ENCODE results near the gene ING5. TPM values are rescaled to one million over a fixed set of nuclear protein-coding genes. Genes with fewer than 3 reads are reported as not detected.

ING5 gene
- total and polyA plus RNA-seq, 10 donors = 18.2 to 51.1 (median 35.5) TPM

DNA sequence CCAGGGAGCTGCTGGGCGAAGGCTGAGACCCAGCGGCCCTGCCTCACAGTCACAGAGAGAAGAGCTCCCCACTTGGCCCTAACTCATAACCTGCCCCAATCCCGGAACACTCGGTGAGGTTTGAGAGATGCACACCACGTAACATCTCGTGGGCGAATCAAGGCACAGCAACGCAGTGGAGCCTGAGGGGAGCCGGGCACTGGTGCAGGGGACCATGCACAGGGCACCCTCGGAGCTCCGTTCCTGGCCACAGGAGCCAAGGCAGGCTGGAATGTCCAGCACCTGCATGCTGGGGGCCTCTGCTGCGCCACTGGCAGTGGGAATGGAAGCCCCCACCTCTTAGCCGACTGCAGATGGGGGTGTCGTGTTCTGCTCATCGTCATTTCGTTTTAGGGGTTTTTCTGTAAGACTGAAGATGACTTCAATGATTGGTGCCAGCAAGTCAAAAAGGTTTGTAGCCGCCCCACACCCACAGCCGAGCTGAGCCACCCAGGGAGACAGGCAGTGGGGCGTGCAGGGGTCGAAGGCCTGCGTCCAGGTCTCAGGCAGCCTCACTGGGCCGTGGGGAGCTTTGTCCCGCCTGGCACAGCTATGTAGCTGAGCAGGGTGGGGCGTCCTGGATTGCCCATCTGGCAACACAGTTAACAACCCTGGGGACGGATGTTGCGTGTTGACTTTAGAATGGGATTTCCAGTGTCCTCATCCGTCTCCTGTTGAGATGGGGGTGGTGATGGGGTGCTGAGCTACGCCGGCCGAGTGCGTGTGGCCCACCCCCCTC lies 31.3 kb upstream of the ING5 start:
- TF ChIP-seq, protein P1, sequence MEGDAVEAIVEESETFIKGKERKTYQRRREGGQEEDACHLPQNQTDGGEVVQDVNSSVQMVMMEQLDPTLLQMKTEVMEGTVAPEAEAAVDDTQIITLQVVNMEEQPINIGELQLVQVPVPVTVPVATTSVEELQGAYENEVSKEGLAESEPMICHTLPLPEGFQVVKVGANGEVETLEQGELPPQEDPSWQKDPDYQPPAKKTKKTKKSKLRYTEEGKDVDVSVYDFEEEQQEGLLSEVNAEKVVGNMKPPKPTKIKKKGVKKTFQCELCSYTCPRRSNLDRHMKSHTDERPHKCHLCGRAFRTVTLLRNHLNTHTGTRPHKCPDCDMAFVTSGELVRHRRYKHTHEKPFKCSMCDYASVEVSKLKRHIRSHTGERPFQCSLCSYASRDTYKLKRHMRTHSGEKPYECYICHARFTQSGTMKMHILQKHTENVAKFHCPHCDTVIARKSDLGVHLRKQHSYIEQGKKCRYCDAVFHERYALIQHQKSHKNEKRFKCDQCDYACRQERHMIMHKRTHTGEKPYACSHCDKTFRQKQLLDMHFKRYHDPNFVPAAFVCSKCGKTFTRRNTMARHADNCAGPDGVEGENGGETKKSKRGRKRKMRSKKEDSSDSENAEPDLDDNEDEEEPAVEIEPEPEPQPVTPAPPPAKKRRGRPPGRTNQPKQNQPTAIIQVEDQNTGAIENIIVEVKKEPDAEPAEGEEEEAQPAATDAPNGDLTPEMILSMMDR (IDR thresholded peaks at IDR 0.05 in 8 of 11, conservative IDR thresholded peaks at IDR 0.05 in 3 of 11) = no peak
- TF ChIP-seq POLR2AphosphoS5 (IDR thresholded peaks at IDR 0.05) (peak in 1 of 3 donors; percentile 10), POLR2A (IDR thresholded peaks at IDR 0.05) (no peak)
- Histone ChIP-seq H3K9me3 (no peaks in the 10 kb centered on the region), H3K4me1 (no peaks in the 10 kb centered on the region), H3K27me3 (replicated peaks in 1 of 7) (no peaks in the 10 kb centered on the region), H3K27ac (no peak overlapping the region), H3K4me3 (no peak overlapping the region), H3K36me3 (peaks cover 3 to 97% (median 73%) of the 10 kb centered on the region in 6 donors)
- DNase-seq = no peak
- 92 to 94% (median 92%) methylated on average over 22 to 31 of the region's 31 CpGs for WGBS, 5 donors
- intact Hi-C loops (cut with DNase I; ENCODE audit: low total_unique reads) = no loop called here

- intact Hi-C loops (cut with DNase I; ENCODE audit: low total_unique reads) = no loop called here
- H3K27me3 ChIP-seq (replicated peaks in 1 of 7) = no peaks in the 10 kb centered on the region
- no peak overlapping the region for H3K27ac ChIP-seq
- no peak overlapping the region for H3K4me3 ChIP-seq
- DNase-seq = no peak
- 93 to 97% (median 95%) methylated on average over 12 to 31 of the region's 31 CpGs for WGBS, 5 donors
- TF ChIP-seq POLR2AphosphoS5 (IDR thresholded peaks at IDR 0.05) (no peak), POLR2A (IDR thresholded peaks at IDR 0.05) (no peak)
- TF ChIP-seq, protein P1 (IDR thresholded peaks at IDR 0.05 in 8 of 11, conservative IDR thresholded peaks at IDR 0.05 in 3 of 11) = no peak
- no peaks in the 10 kb centered on the region for H3K4me1 ChIP-seq
- peaks cover 3 to 99% (median 79%) of the 10 kb centered on the region in 6 donors for H3K36me3 ChIP-seq
- H3K9me3 ChIP-seq = no peaks in the 10 kb centered on the region
Observed at GRCh38 chr2:241671457-241672240, 30.2 kb upstream of the ING5 start.

DNA sequence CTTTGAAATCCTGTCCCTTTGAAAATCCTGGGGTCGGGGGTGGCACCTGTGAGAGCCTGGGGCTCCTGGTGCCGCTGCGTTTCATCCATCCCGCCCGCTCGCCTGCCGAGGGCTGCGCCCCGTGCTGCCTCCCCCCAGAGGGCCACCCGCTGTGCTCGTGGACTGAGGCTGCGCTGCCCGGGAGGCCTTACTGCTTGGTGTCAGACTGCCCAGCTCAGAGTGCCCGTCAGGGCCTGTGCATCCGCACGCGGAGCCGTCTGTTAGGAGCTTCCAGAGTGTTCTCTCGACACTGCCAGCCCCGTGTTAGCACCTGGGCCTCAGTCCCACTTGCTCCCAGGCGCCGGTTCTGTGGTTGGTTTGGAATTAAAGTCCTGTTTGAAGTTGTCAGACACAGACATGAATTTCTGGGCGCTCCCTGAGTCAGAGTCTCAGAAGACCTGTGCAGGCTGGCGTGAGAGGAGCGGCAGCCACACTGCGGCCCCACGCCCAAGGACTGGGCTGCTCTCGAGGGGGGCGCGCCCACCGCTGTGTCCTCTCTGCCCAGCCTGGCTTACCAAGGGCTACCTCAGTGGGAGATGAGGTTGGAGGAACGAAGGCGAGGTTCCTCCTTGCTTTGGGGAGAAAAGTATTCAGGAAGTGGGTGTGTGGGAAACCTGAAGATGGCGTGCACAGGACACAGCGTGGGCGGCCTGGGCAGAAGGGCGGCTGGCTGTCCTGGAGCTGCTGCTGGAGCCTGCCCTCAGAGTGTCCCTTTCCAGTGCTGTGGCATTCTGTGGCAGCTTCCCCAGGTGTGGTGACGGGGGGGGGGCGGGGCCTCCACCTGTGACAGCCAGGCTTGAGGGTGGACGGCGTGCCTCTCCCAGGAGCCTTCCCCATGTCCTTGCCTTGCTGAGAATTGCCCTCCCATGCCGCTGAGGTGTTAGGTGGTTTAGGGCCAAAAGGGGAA lies 29.3 kb upstream of the ING5 start:
- H3K27me3 ChIP-seq (replicated peaks in 1 of 7) = no peaks in the 10 kb centered on the region
- intact Hi-C loops (cut with DNase I; ENCODE audit: low total_unique reads) = no loop called here
- H3K27ac ChIP-seq = no peak overlapping the region
- TF ChIP-seq, protein P1 (IDR thresholded peaks at IDR 0.05 in 8 of 11, conservative IDR thresholded peaks at IDR 0.05 in 3 of 11) = no peak
- no peak for TF ChIP-seq POLR2AphosphoS5 (IDR thresholded peaks at IDR 0.05)
- TF ChIP-seq POLR2A (IDR thresholded peaks at IDR 0.05) = no peak
- no peak overlapping the region for H3K4me3 ChIP-seq
- H3K4me1 ChIP-seq = no peaks in the 10 kb centered on the region
- H3K9me3 ChIP-seq = no peaks in the 10 kb centered on the region
- no peak for DNase-seq
- H3K36me3 ChIP-seq = peaks cover 3 to 99% (median 79%) of the 10 kb centered on the region in 6 donors
- 90 to 95% (median 93%) methylated on average over 32 to 42 of the region's 42 CpGs for WGBS, 5 donors

Data from spleen (tissue), 11 donors.